ENCODE data around the gene DHX38. TPM values are rescaled to one million over a fixed set of nuclear protein-coding genes. Genes with fewer than 3 reads are reported as not detected.
A peak's percentile ranks its signal among the peaks of the same experiment; 100 is the strongest.

Gene DHX38
- 10 to 100 TPM; 31.7 to 52.7 (median 47.7) TPM for total RNA-seq

GRCh38 chr16:72093448-72094265 lies at the start of gene DHX38, which contains the start of gene TXNL4B:
Gene DHX38, plus strand, starts transcription at chr16:72093847. Its CDS starts 2,311 bp downstream, at chr16:72096158.
Gene TXNL4B, minus strand, starts transcription at chr16:72093620. Its CDS starts 2,871 bp downstream, at chr16:72090749.
- peaks cover 16 to 18% of the 10 kb centered on the region in 2 donors for H3K4me1 ChIP-seq
- 0% methylated on average over 17 to 39 of the region's 43 CpGs for WGBS, 2 donors

GRCh38 chr16:72044296-72044695 lies 49.4 kb upstream of the DHX38 start:
- H3K27ac ChIP-seq = no peak overlapping the region
- TF ChIP-seq POLR2A (IDR thresholded peaks at IDR 0.05) (no peak), CTCF (IDR thresholded peaks at IDR 0.05) (no peak)
- intact Hi-C loops (cut with DNase I) = no loop called here
- DNase-seq = no peak
- WGBS, 2 donors = 75 to 92% methylated on average over 6 of the region's 6 CpGs
- no peaks in the 10 kb centered on the region for H3K9me3 ChIP-seq
- H3K4me1 ChIP-seq = no peaks in the 10 kb centered on the region
- no peak overlapping the region for H3K4me3 ChIP-seq (replicated peaks in 1 of 3)
- no peaks in the 10 kb centered on the region for H3K27me3 ChIP-seq
- H3K36me3 ChIP-seq = no peaks in the 10 kb centered on the region

More at GRCh38 chr16:72093448-72094265, at the start of gene DHX38, which contains the start of gene TXNL4B:
- DNase-seq = peak; percentile 94 to 96
- intact Hi-C loops (cut with DNase I) = loop anchor here (5.0 to 10.0 kb wide), 2 partner anchors 86 to 289 kb away; partner anchors contain the start of genes AP1G1 and DHODH
- peak within 1 kb of the TSS; percentile 58 to 88 (median 82) for H3K4me3 ChIP-seq (replicated peaks in 1 of 3)
- H3K36me3 ChIP-seq = peaks cover 30 to 33% of the 10 kb centered on the region in 2 donors
- peak within 1 kb of the TSS; percentile 81 to 89 (median 83) for H3K27ac ChIP-seq
- H3K27me3 ChIP-seq = no peaks in the 10 kb centered on the region
- H3K9me3 ChIP-seq = no peaks in the 10 kb centered on the region
- TF ChIP-seq CTCF (IDR thresholded peaks at IDR 0.05) = no peak
- TF ChIP-seq POLR2A (IDR thresholded peaks at IDR 0.05) = peak in 1 of 2 donors; percentile 88

GRCh38 chr16:72044825-72045359 lies 48.8 kb upstream of the DHX38 start:
- WGBS, 2 donors = 70 to 91% methylated on average over 2 of the region's 2 CpGs
- H3K4me3 ChIP-seq (replicated peaks in 1 of 3) = no peak overlapping the region
- TF ChIP-seq POLR2A (IDR thresholded peaks at IDR 0.05) (no peak), CTCF (IDR thresholded peaks at IDR 0.05) (no peak)
- no peak overlapping the region for H3K27ac ChIP-seq
- intact Hi-C loops (cut with DNase I) = no loop called here
- no peaks in the 10 kb centered on the region for H3K4me1 ChIP-seq
- DNase-seq = no peak
- no peaks in the 10 kb centered on the region for H3K36me3 ChIP-seq
- H3K27me3 ChIP-seq = no peaks in the 10 kb centered on the region
- H3K9me3 ChIP-seq = no peaks in the 10 kb centered on the region

GRCh38 chr16:72049110-72049509 lies 44.5 kb upstream of the DHX38 start:
- TF ChIP-seq CTCF (IDR thresholded peaks at IDR 0.05) (no peak), POLR2A (IDR thresholded peaks at IDR 0.05) (no peak)
- intact Hi-C loops (cut with DNase I) = no loop called here
- Histone ChIP-seq H3K27ac (no peak overlapping the region), H3K4me1 (no peaks in the 10 kb centered on the region), H3K27me3 (no peaks in the 10 kb centered on the region), H3K4me3 (replicated peaks in 1 of 3) (no peak overlapping the region), H3K36me3 (no peaks in the 10 kb centered on the region), H3K9me3 (no peaks in the 10 kb centered on the region)
- no peak for DNase-seq

Data from thyroid gland (tissue), 4 donors.